Measurements from ENCODE around the gene ADCY5. TPM values are rescaled to one million over a fixed set of nuclear protein-coding genes. Genes with fewer than 3 reads are reported as not detected.

The ADCY5 gene
- total RNA-seq, 6 experiments from 2014 or later: 0.09 to 0.95 (median 0.19) TPM

- DNase-seq: no peak
- Mint-ChIP-seq H3K4me1 (ENCODE audit: low read depth) (no peaks in the 10 kb centered on the region), H3K27me3 (ENCODE audit: insufficient read depth) (peaks cover 34% of the 10 kb centered on the region), H3K4me3 (no peak overlapping the region), H3K27ac (no peak overlapping the region), H3K36me3 (ENCODE audit: low read depth) (no peaks in the 10 kb centered on the region), H3K9me3 (no peaks in the 10 kb centered on the region)
- no peak for TF ChIP-seq CTCF (IDR thresholded peaks at IDR 0.05)
These were observed 43.9 kb downstream of the ADCY5 start for GRCh38 chr3:123405021-123405420.

GRCh38 chr3:123404391-123404790, 44.5 kb downstream of the ADCY5 start:
- no peak for TF ChIP-seq CTCF (IDR thresholded peaks at IDR 0.05)
- Mint-ChIP-seq H3K36me3 (ENCODE audit: low read depth) (no peaks in the 10 kb centered on the region), H3K27me3 (ENCODE audit: insufficient read depth) (peaks cover 37% of the 10 kb centered on the region), H3K4me1 (ENCODE audit: low read depth) (no peaks in the 10 kb centered on the region), H3K4me3 (no peak overlapping the region), H3K27ac (no peak overlapping the region), H3K9me3 (no peaks in the 10 kb centered on the region)
- no peak for DNase-seq

GRCh38 chr3:123401836-123402530, 46.9 kb downstream of the ADCY5 start:
- Mint-ChIP-seq H3K27me3 (ENCODE audit: insufficient read depth) (peaks cover 46% of the 10 kb centered on the region), H3K9me3 (no peaks in the 10 kb centered on the region), H3K4me3 (no peak overlapping the region), H3K27ac (no peak overlapping the region), H3K4me1 (ENCODE audit: low read depth) (peaks cover 10% of the 10 kb centered on the region), H3K36me3 (ENCODE audit: low read depth) (no peaks in the 10 kb centered on the region)
- no peak for TF ChIP-seq CTCF (IDR thresholded peaks at IDR 0.05)
- no peak for DNase-seq

DNA sequence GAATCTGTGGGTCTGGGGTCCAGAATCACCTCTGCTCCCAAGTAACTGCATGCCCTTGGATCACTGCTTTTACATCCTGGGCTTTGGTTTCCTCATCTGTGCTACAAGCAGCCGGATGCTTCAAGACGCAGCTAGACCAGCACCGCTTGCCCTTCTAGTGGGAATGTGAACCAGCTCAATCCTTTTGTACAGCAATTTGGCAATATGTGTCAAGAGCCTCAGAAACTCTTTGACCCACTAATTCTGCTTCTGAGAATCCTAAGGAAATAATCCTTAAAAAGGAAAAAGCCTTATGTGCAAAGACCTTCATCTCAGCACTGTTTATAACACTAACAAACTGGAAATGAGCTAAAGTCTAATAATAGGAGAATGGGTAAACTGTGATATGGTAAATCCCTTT, 48.7 kb downstream of the ADCY5 start:
- DNase-seq: no peak
- no peaks in the 10 kb centered on the region for H3K9me3 Mint-ChIP-seq
- H3K27ac Mint-ChIP-seq: no peak overlapping the region
- no peaks in the 10 kb centered on the region for H3K36me3 Mint-ChIP-seq (ENCODE audit: low read depth)
- no peak overlapping the region for H3K4me3 Mint-ChIP-seq
- peaks cover 10% of the 10 kb centered on the region for H3K4me1 Mint-ChIP-seq (ENCODE audit: low read depth)
- TF ChIP-seq CTCF (IDR thresholded peaks at IDR 0.05): no peak
- peaks cover 50% of the 10 kb centered on the region for H3K27me3 Mint-ChIP-seq (ENCODE audit: insufficient read depth)

- Mint-ChIP-seq H3K9me3 (no peaks in the 10 kb centered on the region), H3K4me3 (no peak overlapping the region), H3K36me3 (ENCODE audit: low read depth) (no peaks in the 10 kb centered on the region), H3K4me1 (ENCODE audit: low read depth) (peaks cover 10% of the 10 kb centered on the region), H3K27ac (no peak overlapping the region), H3K27me3 (ENCODE audit: insufficient read depth) (peaks cover 52% of the 10 kb centered on the region)
- DNase-seq: no peak
- no peak for TF ChIP-seq CTCF (IDR thresholded peaks at IDR 0.05)
These were observed 49.2 kb downstream of the ADCY5 start for GRCh38 chr3:123399653-123400052.

Data from HFFc6 (cell line).